ENCODE measurements around the gene EFTUD2. TPM values are rescaled to one million over a fixed set of nuclear protein-coding genes. Genes with fewer than 3 reads are reported as not detected.

The EFTUD2 gene
- total and polyA plus RNA-seq, 2 of the 4 experiments (the other 2 are of a cell fraction): 72.5 to 126 TPM

GRCh38 chr17:44914698-44915271 is 15.5 kb upstream of the EFTUD2 start:
- Histone ChIP-seq H3K27ac (ENCODE audit: insufficient read depth, low read length) (no peak overlapping the region), H3K27me3 (ENCODE audit: control insufficient read depth, insufficient read depth, low read length) (peaks cover 9% of the 10 kb centered on the region; the same call in 1 of the 2 replicates), H2AK5ac (ENCODE audit: low read depth, low read length) (no peak overlapping the region), H3K79me1 (ENCODE audit: low read depth in 1 of 2, low read length in 2 of 2) (no peaks in the 10 kb centered on the region), H2BK5ac (ENCODE audit: low read depth, low read length, poor library complexity, severe bottlenecking) (no peak overlapping the region), H4K5ac (ENCODE audit: low read depth, low read length) (no peak overlapping the region), H4K8ac (ENCODE audit: low read depth in 2 of 2, low read length in 2 of 2) (no peak overlapping the region), H3K56ac (ENCODE audit: extremely low read depth, insufficient read depth, low read length) (no peak overlapping the region), H2AK9ac (replicated peaks; ENCODE audit: low read depth, low read length, poor library complexity) (no peak overlapping the region), H2BK120ac (ENCODE audit: low read depth, low read length) (no peak overlapping the region), H3K4me3 (ENCODE audit: insufficient read depth, low read depth, low read length) (no peak overlapping the region), H3K4ac (ENCODE audit: low read depth, low read length) (no peak overlapping the region), H3K14ac (replicated peaks; ENCODE audit: low read depth, low read length) (no peak overlapping the region), H4K20me1 (ENCODE audit: insufficient read depth, low read length) (no peaks in the 10 kb centered on the region; the same call in 1 of the 2 replicates), H3K4me1 (ENCODE audit: control insufficient read depth, insufficient read depth, low read length) (peaks cover 11% of the 10 kb centered on the region), H3K9ac (ENCODE audit: low read depth, low read length) (no peak overlapping the region), H2BK20ac (ENCODE audit: low read depth, low read length) (no peak overlapping the region), H3K9me1 (ENCODE audit: insufficient read depth, low read length) (peaks cover 10% of the 10 kb centered on the region; the same call in 1 of the 2 replicates), H3K23ac (ENCODE audit: low read depth, low read length) (no peak overlapping the region), H3K36me3 (ENCODE audit: control insufficient read depth, insufficient read depth, low read length) (no peaks in the 10 kb centered on the region), H2BK15ac (ENCODE audit: low read depth, low read length) (no peak overlapping the region), H3K9me3 (ENCODE audit: control insufficient read depth, insufficient read depth, low read length) (no peaks in the 10 kb centered on the region), H2AFZ (replicated peaks; ENCODE audit: low read length, poor library complexity) (peak overlapping the region; percentile 23), H4K91ac (ENCODE audit: insufficient read depth, low read depth, low read length) (no peak overlapping the region), H3K4me2 (ENCODE audit: low read depth, low read length) (no peak overlapping the region), H3K18ac (ENCODE audit: low read depth, low read length) (no peak overlapping the region)
- WGBS, 2 experiments (ENCODE audit: extremely low coverage in 2 of 2, insufficient read length in 1 of 2): 63% methylated on average over 6 of the region's 19 CpGs; no CpG with 5 or more reads in 1 of the 2 experiments
- intact Hi-C loops (cut with micrococcal nuclease): no loop called here
- DNase-seq: no peak
- in situ Hi-C loops (cut with MboI; ENCODE audit: low sequenced_read_pairs): loop anchor here (5.0 kb wide), 1 partner anchor 98 kb away; no protein-coding TSS in a partner anchor
- CTCF ChIA-PET: interaction anchor here (1.0 kb wide), 1 partner anchor 106 kb away, joined by 3 read pairs; no protein-coding TSS in a partner anchor
- TF ChIP-seq RFX5 (IDR thresholded peaks at IDR 0.05; ENCODE audit: low read depth, low read length): no peak
- TF ChIP-seq POLR2A (IDR thresholded peaks at IDR 0.05; ENCODE audit: low read depth, low read length): no peak
- no peak for TF ChIP-seq USF2 (IDR thresholded peaks at IDR 0.05; ENCODE audit: low read depth, low read length)
- no peak for TF ChIP-seq MXI1 (IDR thresholded peaks at IDR 0.05; ENCODE audit: borderline replicate concordance, low read depth, low read length)
- TF ChIP-seq MAZ (IDR thresholded peaks at IDR 0.05; ENCODE audit: borderline replicate concordance, low read depth, low read length): no peak
- no peak for TF ChIP-seq ELK1 (IDR thresholded peaks at IDR 0.05; ENCODE audit: borderline replicate concordance, low read depth, low read length)
- TF ChIP-seq SMC3 (IDR thresholded peaks at IDR 0.05; ENCODE audit: low read depth, low read length): no peak
- TF ChIP-seq CEBPB (IDR thresholded peaks at IDR 0.05; ENCODE audit: low read depth, low read length): no peak
- TF ChIP-seq MAFK (IDR thresholded peaks at IDR 0.05; ENCODE audit: low read depth, low read length): no peak
- no peak for TF ChIP-seq FOS (IDR thresholded peaks at IDR 0.05; ENCODE audit: low read depth, low read length)
- TF ChIP-seq RCOR1 (IDR thresholded peaks at IDR 0.05; ENCODE audit: insufficient replicate concordance, low read length): no peak
- no peak for TF ChIP-seq BHLHE40 (IDR thresholded peaks at IDR 0.05; ENCODE audit: low read depth, low read length)
- TF ChIP-seq CHD1 (IDR thresholded peaks at IDR 0.05; ENCODE audit: low read depth, low read length): no peak
- TF ChIP-seq CTCF (conservative IDR thresholded peaks at IDR 0.05; ENCODE audit: low read depth, low read length): no peak
- no peak for TF ChIP-seq NFE2L2 (IDR thresholded peaks at IDR 0.05; ENCODE audit: low read depth, low read length)
- no peak for TF ChIP-seq RAD21 (IDR thresholded peaks at IDR 0.05; ENCODE audit: low read length)
- POLR2A ChIA-PET (ENCODE audit: unreplicated experiment): no interaction called here
- no TSS peak for BruUV-seq (replicated peaks)
- dilution Hi-C loops (cut with HindIII; ENCODE audit: low sequenced_read_pairs, unreplicated experiment): no loop called here
- no peak for ATAC-seq (ENCODE audit: low read depth)

Data from IMR-90 (cell line).